ENCODE data around the gene KLHL29.

GRCh38 chr2:23690421-23691105 is 305.6 kb downstream of the KLHL29 start:
- TF ChIP-seq CTCF (conservative IDR thresholded peaks at IDR 0.05) (no peak), EZH2 (IDR thresholded peaks at IDR 0.05; ENCODE audit: low read depth) (no peak)
